Activated naive CD8-positive, alpha-beta T cell treated with anti-CD3 and anti-CD28 coated beads for 36 hours (primary cell): ENCODE results near the gene ANKRD39. TPM values are rescaled to one million over a fixed set of nuclear protein-coding genes. Genes with fewer than 3 reads are reported as not detected.
A peak's percentile ranks its signal among the peaks of the same experiment; 100 is the strongest.

ENCODE experiments used
- DNase-seq: peaks from one replicate; pipeline ENCODE4 v3.0.0; 2021
- H3K27ac Mint-ChIP-seq: one replicate; pipeline ENCODE4 v1.8.0; 2022; ENCODE audit warnings: mild to moderate bottlenecking, moderate library complexity, mixed read lengths
- H3K27me3 Mint-ChIP-seq: one replicate; pipeline ENCODE4 v1.8.0; 2022; ENCODE audit warnings: mild to moderate bottlenecking, mixed read lengths
- H3K36me3 Mint-ChIP-seq: one replicate; pipeline ENCODE4 v1.8.0; 2021; ENCODE audit warnings: mild to moderate bottlenecking, mixed read lengths
- H3K4me1 Mint-ChIP-seq: one replicate; pipeline ENCODE4 v1.8.0; 2021; ENCODE audit warnings: mixed read lengths
- H3K4me3 Mint-ChIP-seq: one replicate; pipeline ENCODE4 v1.8.0; 2022; ENCODE audit warnings: mild to moderate bottlenecking, moderate library complexity, mixed read lengths
- H3K9me3 Mint-ChIP-seq: one replicate; pipeline ENCODE4 v1.8.0; 2022; ENCODE audit warnings: mixed read lengths
- total RNA-seq, 2 experiments: library from RNA; stranded (reverse); gene quantifications; one replicate each; pipeline ENCODE4 v1.2.3, GENCODE V29; 2021

ANKRD39 gene
- total RNA-seq, 2 experiments from 2014 or later: 22.7 to 25.2 TPM

DNA sequence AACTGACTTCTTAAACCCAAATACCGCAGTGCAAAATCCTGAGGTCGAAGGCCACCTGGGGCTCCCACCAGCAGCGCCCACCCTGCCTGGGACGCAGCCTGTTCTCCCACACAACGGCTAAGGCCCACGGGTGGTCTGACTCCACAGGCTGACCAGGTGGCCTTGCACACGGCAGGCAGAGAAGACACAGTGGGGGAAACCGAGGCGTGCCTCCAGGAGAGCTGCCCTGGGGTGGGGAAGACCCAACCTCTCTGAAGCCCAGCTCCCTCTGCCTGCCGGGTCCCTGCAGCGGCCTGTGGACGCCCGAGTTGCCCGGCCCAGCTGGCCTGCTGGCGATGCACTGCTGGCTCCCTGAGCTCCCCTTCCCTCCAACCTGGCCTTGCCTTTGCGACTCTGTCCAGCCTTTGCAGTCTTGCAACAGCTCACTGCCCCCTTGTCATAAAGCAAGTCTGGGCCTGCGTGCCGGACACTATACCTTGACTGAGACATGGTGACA lies 21.8 kb upstream of the ANKRD39 start:
- DNase-seq: no peak
- Mint-ChIP-seq H3K36me3 (no peaks in the 10 kb centered on the region), H3K27me3 (no peaks in the 10 kb centered on the region), H3K4me1 (peaks cover 8% of the 10 kb centered on the region), H3K9me3 (no peaks in the 10 kb centered on the region), H3K4me3 (no peak overlapping the region), H3K27ac (no peak overlapping the region)

DNA sequence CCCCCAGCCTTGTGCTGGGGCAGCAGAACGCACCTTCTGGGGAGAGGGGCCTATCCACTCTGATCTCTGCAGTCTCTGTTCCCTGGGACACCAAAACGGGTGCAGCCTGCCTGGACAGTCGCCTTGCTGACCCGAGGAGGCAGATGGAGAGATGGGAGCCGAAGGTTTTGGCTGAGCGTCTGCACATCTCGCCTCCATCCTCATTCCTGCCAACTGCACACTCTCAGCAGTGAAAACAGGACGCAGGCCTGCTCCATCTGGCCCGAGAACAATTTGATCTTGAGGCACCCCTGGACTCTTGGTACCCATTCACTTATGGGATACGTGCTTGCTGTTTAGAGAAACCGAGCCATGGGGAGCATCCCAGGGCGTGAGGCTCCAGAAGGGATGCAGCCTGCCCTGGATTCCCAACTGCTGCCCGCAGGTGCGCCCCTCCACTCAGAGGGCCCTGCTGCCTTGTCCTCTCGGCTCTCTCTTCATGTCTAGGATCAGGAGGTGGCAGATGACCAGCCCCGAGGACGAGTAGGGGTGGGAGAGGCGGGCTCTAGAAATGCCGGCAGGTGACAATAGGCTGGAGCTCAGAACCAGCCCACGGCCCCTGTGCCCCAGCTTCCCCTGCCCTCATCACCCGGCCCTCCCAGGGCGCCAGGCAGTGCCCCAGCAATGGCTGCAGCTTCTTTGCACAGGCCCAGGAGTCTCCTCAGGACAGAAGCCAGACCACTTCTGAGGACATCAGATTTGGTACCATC lies 21.2 kb upstream of the ANKRD39 start:
- Mint-ChIP-seq H3K4me3 (no peak overlapping the region), H3K27me3 (no peaks in the 10 kb centered on the region), H3K9me3 (no peaks in the 10 kb centered on the region), H3K36me3 (no peaks in the 10 kb centered on the region), H3K27ac (no peak overlapping the region), H3K4me1 (peaks cover 14% of the 10 kb centered on the region)
- DNase-seq: no peak

DNA sequence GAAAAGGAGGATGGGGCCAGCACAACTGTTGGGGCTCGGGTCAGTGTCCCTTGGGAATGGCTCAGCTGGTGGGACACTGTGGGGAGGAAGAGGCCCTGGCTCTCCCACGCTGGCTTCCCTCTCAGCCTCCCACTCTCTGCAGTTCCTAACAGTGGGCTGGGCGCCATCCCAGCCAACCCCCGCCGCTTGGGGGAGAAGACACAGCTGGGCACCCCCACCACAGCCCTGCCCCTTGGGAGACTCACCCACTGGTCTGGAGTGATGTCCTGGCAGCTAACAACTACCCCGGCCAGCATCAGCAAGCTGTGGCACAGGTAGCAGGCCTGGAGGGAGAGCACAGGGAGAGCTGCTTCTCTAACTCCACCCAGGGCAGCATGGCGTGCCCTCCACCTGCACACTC lies 20.4 kb upstream of the ANKRD39 start:
- DNase-seq: no peak
- Mint-ChIP-seq H3K36me3 (no peaks in the 10 kb centered on the region), H3K4me1 (peaks cover 21% of the 10 kb centered on the region), H3K4me3 (no peak overlapping the region), H3K9me3 (no peaks in the 10 kb centered on the region), H3K27ac (no peak overlapping the region), H3K27me3 (no peaks in the 10 kb centered on the region)

DNA sequence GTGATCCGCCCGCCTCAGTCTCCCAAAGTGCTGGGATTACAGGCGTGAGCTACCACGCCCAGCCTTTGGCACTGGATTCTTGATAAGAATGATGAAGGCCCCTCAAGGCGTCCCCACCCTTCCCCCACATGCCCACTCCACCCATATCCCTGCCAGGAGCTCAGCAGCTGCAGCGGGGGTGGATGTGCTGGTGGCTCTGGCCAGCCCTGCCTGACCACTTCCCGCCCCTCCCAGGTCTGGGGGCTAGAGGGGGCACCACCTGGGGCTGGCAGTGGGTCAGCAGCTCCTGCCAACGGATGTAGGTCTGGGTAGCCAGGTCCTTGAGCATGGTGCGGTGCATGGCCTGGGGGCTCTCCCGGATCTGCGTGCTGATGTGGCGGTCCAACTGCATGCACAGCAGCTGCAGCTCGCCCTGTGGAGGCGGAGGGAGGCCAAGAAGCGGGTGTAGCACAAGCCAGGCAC lies 19.8 kb upstream of the ANKRD39 start:
- Mint-ChIP-seq H3K27ac (no peak overlapping the region), H3K9me3 (no peaks in the 10 kb centered on the region), H3K4me3 (no peak overlapping the region), H3K27me3 (no peaks in the 10 kb centered on the region), H3K36me3 (no peaks in the 10 kb centered on the region), H3K4me1 (peaks cover 26% of the 10 kb centered on the region)
- DNase-seq: no peak

DNA sequence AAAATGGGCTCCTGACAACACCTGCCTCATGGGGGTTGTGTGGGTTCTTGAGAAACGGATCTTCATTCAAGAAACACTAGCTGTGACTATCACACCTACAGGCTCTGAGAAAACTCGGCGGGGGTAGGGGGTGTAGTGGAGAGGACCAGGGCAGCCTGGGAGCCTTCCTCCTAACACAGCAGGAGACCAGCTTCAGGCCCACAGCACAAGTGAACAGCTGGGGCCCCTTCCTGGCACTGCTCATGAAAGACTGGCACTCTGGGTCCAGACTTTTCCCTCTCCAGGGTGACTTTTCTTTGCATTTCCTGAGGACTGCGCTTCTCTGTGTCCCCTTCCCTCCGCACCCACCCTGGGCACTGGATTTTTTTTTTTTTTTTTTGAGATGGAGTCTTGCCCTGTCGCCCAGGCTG lies 19.2 kb upstream of the ANKRD39 start:
- DNase-seq: no peak
- H3K4me3 Mint-ChIP-seq: no peak overlapping the region
- no peaks in the 10 kb centered on the region for H3K36me3 Mint-ChIP-seq
- no peaks in the 10 kb centered on the region for H3K9me3 Mint-ChIP-seq
- H3K27me3 Mint-ChIP-seq: no peaks in the 10 kb centered on the region
- H3K27ac Mint-ChIP-seq: no peak overlapping the region
- H3K4me1 Mint-ChIP-seq: peaks cover 30% of the 10 kb centered on the region

DNA sequence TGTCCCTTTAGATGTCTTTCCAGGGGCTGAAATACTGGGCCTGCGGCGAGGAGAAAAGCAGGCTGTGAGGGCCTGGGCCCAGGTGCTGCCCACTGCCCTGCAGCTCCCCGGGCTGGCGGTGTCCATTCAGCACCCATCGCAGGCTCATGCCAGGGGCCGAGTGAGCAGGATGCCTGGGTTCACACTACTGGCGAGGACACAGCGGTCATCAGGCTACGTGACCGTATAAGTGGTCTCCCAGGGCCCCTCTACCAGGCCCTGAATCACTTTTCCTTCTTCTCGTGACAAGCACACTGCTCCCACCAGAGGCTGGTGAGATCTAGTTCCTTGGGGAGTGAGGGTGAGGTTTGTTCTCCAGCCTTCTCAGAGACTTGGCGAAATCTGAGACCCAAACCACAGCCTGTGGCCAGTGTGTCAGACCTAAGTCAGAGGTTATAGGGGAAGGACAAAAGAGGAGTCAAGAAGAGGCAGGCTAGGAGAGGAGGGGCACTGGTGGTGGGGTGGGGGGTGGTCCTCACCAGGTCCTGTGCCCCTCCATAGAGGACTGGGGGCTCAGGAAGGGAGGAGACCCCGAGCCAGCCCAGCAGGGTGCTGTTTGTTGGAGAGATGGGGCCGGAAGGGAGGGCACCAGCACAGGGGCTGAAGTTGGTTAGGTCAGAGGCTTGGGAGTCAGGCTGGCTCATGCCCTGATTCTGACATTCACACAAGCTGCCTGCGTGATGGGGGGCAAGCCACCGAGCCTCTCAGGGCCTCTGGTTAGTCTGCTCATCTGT lies 18.6 kb upstream of the ANKRD39 start:
- peaks cover 30% of the 10 kb centered on the region for H3K4me1 Mint-ChIP-seq

DNA sequence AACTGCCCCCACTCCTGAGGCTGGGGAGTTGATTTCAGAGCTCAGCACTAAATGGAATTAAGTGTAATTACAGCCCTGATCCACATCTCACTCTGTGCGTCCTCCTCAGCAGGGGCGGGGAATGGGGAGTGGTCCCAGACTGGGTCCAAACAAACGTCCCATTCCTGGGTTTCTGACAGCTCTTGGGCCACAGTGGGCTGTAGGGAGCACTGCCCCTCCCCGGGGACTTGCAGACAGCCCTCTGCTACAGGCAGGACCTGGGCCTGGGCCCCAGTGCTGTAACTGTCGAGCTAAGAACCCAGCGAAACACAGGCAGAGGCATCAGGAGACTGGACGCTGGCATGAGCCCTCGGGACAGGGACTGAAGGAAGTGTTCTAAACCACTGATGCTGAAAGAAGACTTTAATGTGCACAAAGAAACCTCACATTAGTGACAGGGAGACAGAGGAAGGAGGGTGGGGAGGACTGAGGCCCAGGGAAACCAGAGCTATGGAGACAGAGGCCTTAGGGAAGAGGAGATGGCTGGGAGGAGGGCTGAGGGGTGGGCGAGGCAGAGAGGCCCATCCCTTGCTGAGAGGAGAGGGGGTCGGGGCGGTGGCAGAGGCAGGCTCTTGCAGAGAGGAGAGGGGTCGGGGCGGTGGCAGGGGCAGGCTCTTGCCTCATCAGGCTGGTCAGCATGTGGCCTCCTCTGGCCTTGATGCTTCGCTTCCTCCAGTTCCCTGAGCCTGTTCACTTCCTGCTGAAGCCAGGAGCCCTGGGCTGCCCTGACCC lies 17.9 kb upstream of the ANKRD39 start:
- H3K4me3 Mint-ChIP-seq: no peak overlapping the region
- DNase-seq: no peak
- peaks cover 6% of the 10 kb centered on the region for H3K27me3 Mint-ChIP-seq
- peaks cover 2% of the 10 kb centered on the region for H3K36me3 Mint-ChIP-seq
- peaks cover 33% of the 10 kb centered on the region for H3K4me1 Mint-ChIP-seq
- no peaks in the 10 kb centered on the region for H3K9me3 Mint-ChIP-seq
- no peak overlapping the region for H3K27ac Mint-ChIP-seq

More for the DNA sequence above, 18.6 kb upstream of the ANKRD39 start:
- H3K27me3 Mint-ChIP-seq: peaks cover under 1% of the 10 kb centered on the region
- H3K9me3 Mint-ChIP-seq: no peaks in the 10 kb centered on the region
- no peak for DNase-seq
- H3K27ac Mint-ChIP-seq: no peak overlapping the region
- H3K4me3 Mint-ChIP-seq: no peak overlapping the region
- no peaks in the 10 kb centered on the region for H3K36me3 Mint-ChIP-seq

DNA sequence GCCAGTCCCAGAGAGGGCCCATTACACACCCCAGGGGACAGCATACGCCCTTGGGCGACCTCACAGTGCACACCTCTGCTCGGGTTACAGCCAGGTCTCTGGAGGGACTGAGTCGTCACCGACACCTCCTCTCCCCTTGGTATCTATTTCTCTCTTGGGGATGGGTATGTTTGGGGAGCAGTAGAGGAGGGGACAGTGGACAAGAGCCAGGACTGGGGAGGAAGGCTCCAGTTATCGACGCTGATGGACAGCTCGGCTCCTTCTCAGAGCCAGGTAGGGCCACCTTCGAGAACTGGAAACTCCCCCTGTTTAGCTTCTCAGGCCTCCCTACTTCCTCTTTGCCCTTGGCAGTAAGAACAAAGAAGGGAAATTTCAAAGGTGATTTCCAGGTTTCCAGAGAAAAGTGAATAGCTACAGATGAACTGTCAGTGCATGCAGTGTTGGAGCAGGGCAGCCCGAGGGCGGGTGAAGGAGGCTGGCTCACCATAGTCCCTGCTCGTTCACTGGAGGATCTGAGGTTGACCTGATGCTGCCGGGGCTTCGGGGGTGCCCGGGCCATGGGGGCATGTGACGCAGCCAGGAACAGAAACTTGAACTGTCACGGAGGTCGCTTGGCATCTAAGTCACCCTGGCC lies 16.5 kb upstream of the ANKRD39 start:
- Mint-ChIP-seq H3K27me3 (peaks cover 10% of the 10 kb centered on the region), H3K36me3 (peaks cover 2% of the 10 kb centered on the region), H3K4me1 (peaks cover 38% of the 10 kb centered on the region), H3K27ac (no peak overlapping the region), H3K9me3 (no peaks in the 10 kb centered on the region), H3K4me3 (no peak overlapping the region)
- peak; percentile 30 for DNase-seq

DNA sequence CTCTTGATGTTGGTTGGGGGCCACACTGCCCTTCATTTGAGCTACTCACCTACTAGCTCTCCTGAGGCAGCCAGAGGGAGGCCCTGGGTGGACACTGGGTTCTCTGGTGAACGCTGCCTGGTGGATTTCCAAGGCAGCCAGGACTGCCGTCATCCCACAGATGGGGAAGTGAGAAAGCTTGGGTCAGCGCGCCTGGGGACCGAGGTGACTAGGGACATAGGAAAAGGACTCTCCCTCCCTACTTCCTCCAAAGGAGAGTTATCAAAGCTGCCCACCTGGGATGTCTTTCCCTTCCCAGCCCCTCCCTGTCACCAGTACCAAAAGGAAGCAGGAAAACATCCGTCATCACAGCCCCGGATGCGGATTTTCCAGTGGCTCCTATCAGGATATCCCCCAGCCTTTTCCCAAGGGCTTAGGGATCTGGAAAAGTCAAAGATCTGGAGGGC lies 15.9 kb upstream of the ANKRD39 start:
- Mint-ChIP-seq H3K4me1 (peaks cover 38% of the 10 kb centered on the region), H3K4me3 (no peak overlapping the region), H3K27ac (no peak overlapping the region), H3K9me3 (no peaks in the 10 kb centered on the region), H3K36me3 (peaks cover 2% of the 10 kb centered on the region), H3K27me3 (peaks cover 10% of the 10 kb centered on the region)
- no peak for DNase-seq

DNA sequence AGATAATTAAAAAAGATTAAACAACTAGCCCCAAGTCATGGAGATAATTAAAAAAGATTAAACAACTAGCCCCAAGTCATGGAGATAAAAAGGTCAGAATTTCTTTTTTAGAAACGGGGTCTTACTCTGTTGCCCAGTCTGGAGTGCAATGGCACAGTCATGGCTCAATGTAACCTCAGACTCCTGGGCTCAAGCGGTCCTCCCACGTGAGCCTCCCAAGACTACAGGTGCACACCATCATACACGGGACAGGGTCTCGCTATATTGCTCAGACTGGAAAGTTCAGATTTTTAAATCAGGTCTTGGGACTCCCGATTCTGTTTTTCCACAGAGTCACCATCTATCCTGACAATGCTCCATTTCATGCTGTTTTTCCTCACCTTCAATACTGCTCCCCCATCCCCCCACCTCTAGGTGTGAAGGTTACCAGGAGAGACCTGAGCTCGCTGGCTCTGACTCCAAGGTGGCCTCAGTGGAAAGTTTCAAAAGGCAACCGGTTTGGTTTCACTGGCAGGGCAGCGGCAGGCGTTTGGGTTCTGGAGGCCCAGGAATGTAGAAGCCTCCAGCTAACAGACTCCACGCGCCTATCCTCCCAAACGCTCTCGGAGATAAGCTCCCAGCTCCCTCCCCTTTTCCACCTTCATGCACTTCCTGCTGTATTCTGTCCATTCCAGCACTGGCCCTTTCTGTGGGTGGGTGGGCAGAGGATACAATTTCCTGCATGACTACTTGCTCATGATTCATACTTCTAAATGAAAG lies 15.0 kb upstream of the ANKRD39 start:
- Mint-ChIP-seq H3K36me3 (peaks cover 4% of the 10 kb centered on the region), H3K9me3 (no peaks in the 10 kb centered on the region), H3K4me1 (peaks cover 42% of the 10 kb centered on the region), H3K27ac (no peak overlapping the region), H3K27me3 (peaks cover 10% of the 10 kb centered on the region), H3K4me3 (no peak overlapping the region)
- no peak for DNase-seq

DNA sequence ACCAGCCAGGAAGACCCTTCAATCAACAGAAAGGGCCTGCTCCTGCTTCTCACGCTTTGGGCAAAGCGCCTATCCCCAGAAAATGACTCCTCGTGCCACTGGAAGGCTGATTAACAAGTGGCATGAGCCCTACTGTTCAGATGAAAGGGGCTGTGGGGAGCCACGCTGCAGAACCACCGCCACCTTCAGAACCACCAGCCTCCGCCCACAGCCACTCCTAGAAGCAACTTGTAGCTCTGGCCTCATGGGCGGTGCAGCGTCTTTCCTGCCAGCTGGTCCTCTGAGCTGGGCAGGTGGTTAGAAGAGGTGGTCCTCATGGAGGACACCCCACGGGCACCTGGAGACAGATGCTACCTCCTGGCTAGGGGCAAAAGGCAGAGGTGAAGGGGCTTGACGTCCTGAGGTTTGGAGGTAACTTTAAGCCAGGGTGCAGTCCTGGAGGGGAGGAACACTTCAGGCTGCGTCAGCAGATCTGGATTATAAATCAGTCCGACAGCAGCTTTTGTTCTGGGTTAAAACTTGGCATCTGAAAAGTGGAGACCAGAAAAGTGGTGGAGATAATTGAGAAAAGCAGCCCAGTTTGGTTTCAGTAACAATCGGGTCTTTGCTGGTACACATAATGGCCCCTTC lies 12.9 kb upstream of the ANKRD39 start:
- H3K4me1 Mint-ChIP-seq: peaks cover 48% of the 10 kb centered on the region
- H3K9me3 Mint-ChIP-seq: no peaks in the 10 kb centered on the region
- peak; percentile 52 for DNase-seq
- H3K27ac Mint-ChIP-seq: peak overlapping the region; percentile 38
- H3K4me3 Mint-ChIP-seq: peak overlapping the region; percentile 66
- peaks cover 10% of the 10 kb centered on the region for H3K27me3 Mint-ChIP-seq
- H3K36me3 Mint-ChIP-seq: peaks cover 7% of the 10 kb centered on the region

DNA sequence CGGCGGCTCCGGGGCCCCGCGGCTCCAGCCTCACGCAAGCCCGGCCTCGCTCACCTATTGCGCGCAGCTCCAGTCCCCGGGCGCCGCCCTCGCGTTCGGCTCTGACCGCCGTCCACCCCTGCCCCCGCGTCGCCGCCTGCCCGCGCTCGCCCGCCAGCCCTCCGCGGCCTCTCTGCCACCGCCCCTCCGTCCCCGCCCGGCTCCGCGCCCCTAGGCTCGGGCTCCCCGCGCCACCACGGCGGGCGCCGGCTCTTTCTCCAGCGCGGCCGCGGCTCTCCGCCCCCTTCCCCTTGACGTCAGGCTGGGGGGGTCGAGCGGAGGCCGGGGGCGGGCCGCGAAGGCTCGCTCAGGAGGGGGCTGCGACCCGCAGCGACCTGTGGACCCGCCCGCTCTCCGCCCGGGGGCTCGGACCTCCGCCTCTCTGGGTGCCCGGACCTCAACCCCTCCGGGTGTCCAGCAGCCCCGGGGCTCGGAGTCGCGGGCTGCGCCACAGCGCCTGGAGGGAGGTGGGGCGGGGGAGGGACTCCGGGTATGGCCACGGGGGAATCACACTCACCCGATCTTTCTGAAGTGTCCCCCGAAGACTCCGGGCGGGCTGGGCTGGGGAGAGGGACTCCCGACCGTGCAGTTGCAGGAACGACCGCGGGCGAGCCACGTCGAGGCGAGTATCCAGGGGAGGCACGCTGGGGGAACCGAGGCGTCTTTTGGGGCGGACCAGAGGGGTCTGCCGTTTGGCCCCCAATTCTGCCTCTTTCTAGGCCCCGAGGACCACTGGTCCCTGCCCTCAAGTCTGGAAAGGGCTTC lies 12.2 kb upstream of the ANKRD39 start, which contains the start of gene SEMA4C:
SEMA4C (minus strand) TSS at position 259 of the 804 bp plus-strand sequence. CDS start 2,194 bp downstream, outside the sequence.
- Mint-ChIP-seq H3K27ac (peak within 1 kb of the TSS; percentile 38), H3K4me3 (peak within 1 kb of the TSS; percentile 66), H3K36me3 (peaks cover 7% of the 10 kb centered on the region), H3K9me3 (no peaks in the 10 kb centered on the region), H3K4me1 (peaks cover 45% of the 10 kb centered on the region), H3K27me3 (peaks cover 10% of the 10 kb centered on the region)
- peak; percentile 50 for DNase-seq

DNA sequence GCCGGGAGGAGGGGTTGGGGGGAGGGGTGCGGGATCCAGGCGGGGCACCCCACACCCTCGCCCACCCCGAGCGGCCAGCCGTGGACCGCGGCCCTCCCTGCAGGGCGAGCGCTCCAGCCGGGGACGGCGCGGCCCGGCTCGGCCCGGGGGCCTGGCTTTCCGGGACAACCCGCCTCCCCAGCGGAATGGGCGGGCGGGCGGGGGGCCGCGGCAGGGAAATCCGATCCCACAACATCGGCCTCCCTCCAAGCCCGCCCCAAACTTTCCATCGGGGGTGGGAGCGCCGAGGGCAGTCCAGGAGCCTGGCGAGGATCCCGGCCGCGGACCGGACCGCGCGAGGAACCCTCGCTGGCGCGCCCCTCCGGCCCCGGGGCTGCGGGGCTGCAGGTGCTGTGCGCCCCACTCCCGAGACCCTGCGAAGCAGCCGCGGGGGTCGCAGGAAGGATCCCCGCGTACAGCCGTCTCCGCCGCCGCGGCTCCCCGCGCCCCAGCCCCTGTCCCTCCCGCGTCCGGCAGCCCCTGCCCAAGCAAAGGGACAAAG lies 11.5 kb upstream of the ANKRD39 start:
- no peak overlapping the region for H3K27ac Mint-ChIP-seq
- H3K4me1 Mint-ChIP-seq: peaks cover 39% of the 10 kb centered on the region
- DNase-seq: no peak
- H3K36me3 Mint-ChIP-seq: peaks cover 7% of the 10 kb centered on the region
- H3K4me3 Mint-ChIP-seq: peak overlapping the region; percentile 25
- no peaks in the 10 kb centered on the region for H3K9me3 Mint-ChIP-seq
- peaks cover 10% of the 10 kb centered on the region for H3K27me3 Mint-ChIP-seq
